Measurements from ENCODE around the gene SLC25A42.
A peak's percentile ranks its signal among the peaks of the same experiment; 100 is the strongest.

Gene SLC25A42

GRCh38 chr19:19064811-19065745 lies 1.3 kb downstream of the SLC25A42 start:
- peak; percentile 57 for DNase-seq (ENCODE audit: low spot score)
- TF ChIP-seq CTCF (IDR thresholded peaks at IDR 0.05; ENCODE audit: borderline replicate concordance, control extremely low read depth, extremely low read depth, insufficient read depth, missing control alignments): no peak
- in situ Hi-C loops (cut with MboI; ENCODE audit: low sequenced_read_pairs, unreplicated experiment): no loop called here

- no peak for DNase-seq (ENCODE audit: low spot score)
- in situ Hi-C loops (cut with MboI; ENCODE audit: low sequenced_read_pairs, unreplicated experiment): no loop called here
- TF ChIP-seq CTCF (IDR thresholded peaks at IDR 0.05; ENCODE audit: borderline replicate concordance, control extremely low read depth, extremely low read depth, insufficient read depth, missing control alignments): no peak
Observed at GRCh38 chr19:19067276-19068072, 3.7 kb downstream of the SLC25A42 start.

DNA sequence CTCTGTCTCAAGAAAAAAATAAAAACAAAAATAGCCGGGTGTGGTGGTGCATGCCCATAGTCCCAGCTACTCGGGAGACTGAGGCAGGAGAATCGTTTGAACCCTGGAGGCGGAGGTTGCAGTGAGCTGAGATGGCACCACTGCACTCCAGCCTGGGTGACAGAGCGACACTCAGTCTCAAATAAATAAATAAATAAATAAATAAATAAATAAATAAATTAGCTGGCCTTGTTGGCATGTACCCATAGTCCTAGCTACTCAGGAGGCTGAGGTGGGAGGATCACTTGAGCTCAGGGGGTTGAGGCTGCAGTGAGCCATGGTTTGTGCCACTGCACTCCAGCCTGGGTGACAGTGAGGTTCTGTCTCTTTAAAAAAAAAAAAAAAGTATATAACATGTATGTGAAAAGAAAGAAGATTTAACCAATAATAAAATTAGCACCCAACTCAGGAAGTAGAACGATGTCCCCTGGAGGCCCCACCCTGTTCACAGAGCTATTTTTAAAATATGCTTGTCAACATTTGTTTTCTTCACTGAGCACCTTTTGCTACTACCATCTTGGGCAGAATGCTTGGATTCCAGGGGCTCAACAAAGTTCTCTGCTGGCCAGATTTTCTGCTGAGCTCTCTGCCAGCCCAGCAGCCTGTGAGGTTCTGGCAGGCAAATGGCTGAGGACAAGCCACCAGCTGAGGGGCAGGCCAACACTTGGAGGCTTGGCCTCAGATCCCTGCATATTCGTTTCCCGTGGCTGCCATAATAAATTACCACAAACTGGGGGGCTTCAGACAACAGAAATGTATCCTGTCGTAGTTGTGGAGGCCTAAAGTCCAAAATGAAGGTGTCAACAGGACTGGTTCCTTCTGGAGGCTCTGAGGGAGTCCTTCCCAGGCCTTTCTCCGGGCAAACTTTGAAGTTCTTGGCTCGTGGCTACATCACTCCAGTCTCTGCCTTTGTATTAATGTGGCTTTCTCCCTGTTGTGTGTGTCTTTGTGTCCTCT lies 5.2 kb downstream of the SLC25A42 start:
- no peak for DNase-seq (ENCODE audit: low spot score)

DNA sequence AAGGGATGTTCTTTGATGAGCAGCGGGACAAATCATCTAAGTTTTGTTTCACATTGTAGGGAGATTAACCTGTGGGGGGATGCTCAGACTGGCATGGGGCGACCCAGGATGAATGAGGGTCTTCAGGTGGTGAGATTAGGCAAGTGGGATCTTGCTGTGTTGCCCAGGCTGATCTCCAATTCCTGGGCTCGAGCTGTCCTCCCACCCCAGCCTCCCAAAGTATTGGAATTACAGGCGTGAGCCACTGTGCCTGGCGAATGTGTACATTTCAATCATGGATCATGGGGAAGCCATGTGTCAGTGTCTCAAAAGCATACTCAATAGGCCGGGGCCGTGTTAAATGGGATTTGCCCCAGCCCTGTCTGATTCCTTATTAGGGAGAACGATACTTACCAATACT lies 8.1 kb downstream of the SLC25A42 start:
- in situ Hi-C loops (cut with MboI; ENCODE audit: low sequenced_read_pairs, unreplicated experiment): no loop called here
- no peak for TF ChIP-seq CTCF (IDR thresholded peaks at IDR 0.05; ENCODE audit: borderline replicate concordance, control extremely low read depth, extremely low read depth, insufficient read depth, missing control alignments)
- DNase-seq (ENCODE audit: low spot score): no peak

More for the DNA sequence above, 5.2 kb downstream of the SLC25A42 start:
- TF ChIP-seq CTCF (IDR thresholded peaks at IDR 0.05; ENCODE audit: borderline replicate concordance, control extremely low read depth, extremely low read depth, insufficient read depth, missing control alignments): no peak
- in situ Hi-C loops (cut with MboI; ENCODE audit: low sequenced_read_pairs, unreplicated experiment): no loop called here

DNA sequence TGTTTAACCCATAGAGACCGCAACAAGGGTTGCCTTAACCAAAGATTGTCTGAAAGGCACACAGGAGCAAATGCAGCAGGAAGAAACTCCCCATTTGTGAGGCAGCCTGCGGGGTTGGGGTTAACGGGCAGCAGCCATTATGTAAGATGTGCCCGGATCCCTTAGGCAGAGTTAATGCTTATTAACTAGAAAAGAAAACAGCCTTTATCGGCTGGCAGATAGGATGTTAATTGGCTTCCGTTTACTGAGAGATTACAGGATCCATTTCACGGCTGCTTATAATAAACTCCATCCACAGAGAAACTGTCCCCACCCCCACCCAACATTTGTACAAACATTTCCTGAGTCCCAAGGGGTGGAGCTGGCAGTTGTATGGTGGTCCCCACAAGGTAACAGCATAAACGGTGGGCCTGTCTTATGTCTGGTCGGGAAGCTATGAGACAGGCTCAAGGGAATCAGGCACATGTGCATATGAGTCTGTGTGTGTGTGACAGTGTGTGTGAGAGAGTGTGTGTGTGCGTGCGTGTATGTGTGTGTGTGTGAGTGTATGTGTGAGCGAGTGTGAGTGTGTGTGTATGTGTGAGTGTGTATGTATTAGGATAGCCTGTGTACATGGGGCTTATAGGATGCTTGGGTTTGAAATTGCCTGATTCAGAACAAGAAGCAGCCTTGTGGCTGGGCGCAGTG lies 10.5 kb downstream of the SLC25A42 start:
- no peak for DNase-seq (ENCODE audit: low spot score)
- in situ Hi-C loops (cut with MboI; ENCODE audit: low sequenced_read_pairs, unreplicated experiment): no loop called here

More for the DNA sequence above, 10.5 kb downstream of the SLC25A42 start:
- no peak for TF ChIP-seq CTCF (IDR thresholded peaks at IDR 0.05; ENCODE audit: borderline replicate concordance, control extremely low read depth, extremely low read depth, insufficient read depth, missing control alignments)

Data from GM13976 (cell line).